Cardiac muscle cell (in vitro differentiated cells and primary cell): Measurements from ENCODE around the gene POU3F1. TPM values are rescaled to one million over a fixed set of nuclear protein-coding genes. Genes with fewer than 3 reads are reported as not detected.
A peak's percentile ranks its signal among the peaks of the same experiment; 100 is the strongest.

ENCODE experiments used
- DNase-seq, 2 donors: peaks; one replicate each; pipeline versions ENCODE4 v3.0.0 to v3.0.0-alpha.2; 2010 to 2017; ENCODE audit warnings: low read depth in 1 of 2, low spot score in 1 of 2
- H3K27ac ChIP-seq: fragments of 200-600 bp; sonication (generic); 2 replicates; pipeline ENCODE4 v1.5.1; 2016
- H3K27me3 ChIP-seq: fragments of 200-600 bp; sonication (generic); 2 replicates; pipeline ENCODE4 v1.6.0; 2016; ENCODE audit warnings: control low read depth
- H3K36me3 ChIP-seq: fragments of 200-600 bp; sonication (generic); 2 replicates; pipeline ENCODE4 v1.5.1; 2016; ENCODE audit warnings: control low read depth
- H3K4me1 ChIP-seq: fragments of 200-600 bp; sonication (generic); 2 replicates; pipeline ENCODE4 v1.8.1; 2017; ENCODE audit warnings: low read depth, mild to moderate bottlenecking, mixed run types
- H3K4me3 ChIP-seq: fragments of 200-600 bp; sonication (generic); 2 replicates; pipeline ENCODE4 v1.5.1; 2016; ENCODE audit warnings: mild to moderate bottlenecking
- H3K9me3 ChIP-seq: fragments of 200-600 bp; sonication (generic); 2 replicates; pipeline ENCODE4 v1.5.1; 2017; ENCODE audit warnings: low read depth, mild to moderate bottlenecking, control low read depth
- CTCF ChIP-seq: IDR thresholded peaks from 2 replicates; pipeline ENCODE4 v1.5.1; 2012; ENCODE audit warnings: low read depth, mild to moderate bottlenecking, low read length
- polyA plus RNA-seq: library from polyadenylated mRNA; unstranded; fragments of >200 nt; fragmentation: Nextera tagmentation; extraction: Ambion mirVana; gene quantifications from 2 replicates; pipeline ENCODE4 v1.2.1, GENCODE V29; 2016
- total RNA-seq: library from RNA; depleted of rRNA; stranded (reverse); fragments of >200 nt; gene quantifications from 2 replicates; pipeline ENCODE4 v1.2.3, GENCODE V29; 2016

The POU3F1 gene
- total and polyA plus RNA-seq, 2 experiments from 2014 or later, result 0.07 to 0.30 TPM

GRCh38 chr1:38014171-38014570 is 32.4 kb downstream of the POU3F1 start:
- H3K4me1 ChIP-seq, result peaks cover 10% of the 10 kb centered on the region
- no peaks in the 10 kb centered on the region for H3K9me3 ChIP-seq
- peak; percentile 17 for TF ChIP-seq CTCF
- H3K4me3 ChIP-seq, result no peak overlapping the region
- peak in 1 of 2 donors; percentile 27 for DNase-seq
- H3K36me3 ChIP-seq, result peaks cover 25% of the 10 kb centered on the region
- no peaks in the 10 kb centered on the region for H3K27me3 ChIP-seq
- no peak overlapping the region for H3K27ac ChIP-seq

- Histone ChIP-seq H3K9me3 (no peaks in the 10 kb centered on the region), H3K4me1 (peaks cover 16% of the 10 kb centered on the region), H3K36me3 (peaks cover 18% of the 10 kb centered on the region), H3K27ac (peak overlapping the region; percentile 98), H3K27me3 (no peaks in the 10 kb centered on the region), H3K4me3 (peak overlapping the region; percentile 73)
- no peak for TF ChIP-seq CTCF
- DNase-seq, result no peak
Measured at GRCh38 chr1:38013227-38013622, 33.4 kb downstream of the POU3F1 start.

GRCh38 chr1:38012363-38013226 is 34.0 kb downstream of the POU3F1 start, which contains the start of gene UTP11:
TSS of gene UTP11 (plus strand) at chr1:38012734. CDS start at chr1:38012803, 69 bp downstream.
- peaks cover 16% of the 10 kb centered on the region for H3K4me1 ChIP-seq
- no peak for TF ChIP-seq CTCF
- peak within 1 kb of the TSS; percentile 73 for H3K4me3 ChIP-seq
- DNase-seq, result peak; percentile 98 to 100
- H3K27me3 ChIP-seq, result no peaks in the 10 kb centered on the region
- no peaks in the 10 kb centered on the region for H3K9me3 ChIP-seq
- peaks cover 12% of the 10 kb centered on the region for H3K36me3 ChIP-seq
- H3K27ac ChIP-seq, result peak within 1 kb of the TSS; percentile 98

- no peaks in the 10 kb centered on the region for H3K9me3 ChIP-seq
- TF ChIP-seq CTCF, result no peak
- peaks cover 27% of the 10 kb centered on the region for H3K4me1 ChIP-seq
- peak overlapping the region; percentile 88 for H3K27ac ChIP-seq
- H3K4me3 ChIP-seq, result no peak overlapping the region
- no peaks in the 10 kb centered on the region for H3K36me3 ChIP-seq
- no peaks in the 10 kb centered on the region for H3K27me3 ChIP-seq
- DNase-seq, result no peak
Measured at GRCh38 chr1:38009841-38010180, 36.8 kb downstream of the POU3F1 start.

- peak overlapping the region; percentile 88 for H3K27ac ChIP-seq
- peaks cover 30% of the 10 kb centered on the region for H3K4me1 ChIP-seq
- no peak for TF ChIP-seq CTCF
- H3K36me3 ChIP-seq, result no peaks in the 10 kb centered on the region
- no peaks in the 10 kb centered on the region for H3K27me3 ChIP-seq
- no peak overlapping the region for H3K4me3 ChIP-seq
- DNase-seq, result peak; percentile 36 to 81
- no peaks in the 10 kb centered on the region for H3K9me3 ChIP-seq
Measured at GRCh38 chr1:38009088-38009840, 37.3 kb downstream of the POU3F1 start.
